Natural killer cell (primary cell): ENCODE data around the gene GNMT. TPM values are rescaled to one million over a fixed set of nuclear protein-coding genes. Genes with fewer than 3 reads are reported as not detected.
"Not testable (repeated sequence)": the region's sequence is repeated elsewhere in the genome, so short reads cannot be mapped to it uniquely, and the experiment has no call there.

ENCODE experiments used
- ATAC-seq, 3 donors: fragments of 150-1000 bp in 2 of 3; fragments of 200-7000 bp in 1 of 3; cut with Tn5 transposase; 1 replicate in 1 of 3; 2 replicates in 2 of 3; pipeline ENCODE4 v1.10.0; 2021; ENCODE audit warnings: mild to moderate bottlenecking in 2 of 3, moderate library complexity in 2 of 3
- DNase-seq, 2 donors: peaks; one replicate each; pipeline versions ENCODE4 v3.0.0 to v3.0.0-alpha.2; 2013 to 2021; ENCODE audit warnings: mixed read lengths in 1 of 2
- H3K27ac ChIP-seq: one replicate; pipeline ENCODE4 v1.5.1; 2013; ENCODE audit warnings: mild to moderate bottlenecking, low read length
- H3K27me3 ChIP-seq: one replicate; pipeline ENCODE4 v1.6.1; 2013; ENCODE audit warnings: low read length; ENCODE audit not compliant: control insufficient read depth, insufficient read depth
- H3K36me3 ChIP-seq: one replicate; pipeline ENCODE4 v1.6.1; 2013; ENCODE audit warnings: low read length; ENCODE audit not compliant: control insufficient read depth, insufficient read depth
- H3K4me1 ChIP-seq: one replicate; pipeline ENCODE4 v1.6.1; 2013; ENCODE audit warnings: low read length; ENCODE audit not compliant: control insufficient read depth, insufficient read depth
- H3K4me3 ChIP-seq: one replicate; pipeline ENCODE4 v1.5.1; 2013; ENCODE audit warnings: low read length
- H3K9me3 ChIP-seq: one replicate; pipeline ENCODE4 v1.6.1; 2013; ENCODE audit warnings: low read length; ENCODE audit not compliant: control insufficient read depth, insufficient read depth
- H3K27ac Mint-ChIP-seq, 2 donors: one replicate each; pipeline ENCODE4 v1.8.0; 2022; ENCODE audit warnings: mild to moderate bottlenecking in 2 of 2, mixed read lengths in 2 of 2, moderate library complexity in 1 of 2
- H3K27me3 Mint-ChIP-seq, 2 donors: one replicate each; pipeline ENCODE4 v1.8.0; 2022; ENCODE audit warnings: low read depth in 2 of 2, mixed read lengths in 2 of 2
- H3K36me3 Mint-ChIP-seq: one replicate; pipeline ENCODE4 v1.8.0; 2022; ENCODE audit warnings: mixed read lengths
- H3K4me1 Mint-ChIP-seq, 2 donors: one replicate each; pipeline ENCODE4 v1.8.0; 2022; ENCODE audit warnings: mixed read lengths in 2 of 2
- H3K4me3 Mint-ChIP-seq: one replicate; pipeline ENCODE4 v1.8.0; 2022; ENCODE audit warnings: mild to moderate bottlenecking, moderate library complexity, mixed read lengths
- H3K9me3 Mint-ChIP-seq, 2 donors: one replicate each; pipeline ENCODE4 v1.8.0; 2022; ENCODE audit warnings: mixed read lengths in 2 of 2
- CTCF ChIP-seq: fragments of 200-600 bp; IDR thresholded peaks from one replicate; pipeline ENCODE4 v1.8.0; 2022; ENCODE audit warnings: antibody characterized with exemption
- WGBS: methylation state at CpG from one replicate; pipeline ENCODE4 v1.1.7; 2013; ENCODE audit warnings: missing lambda C conversion rate; ENCODE audit not compliant: insufficient coverage; 5-methylcytosine and 5-hydroxymethylcytosine counted together
- intact Hi-C: fragments of 100-400 bp; cut with micrococcal nuclease; formaldehyde crosslinking; loops from one replicate; pipeline ENCODE4 v1.14.2; 2022
- total RNA-seq, 4 donors: library from RNA; stranded (reverse); fragments of 120-200 nt in 1 of 4; gene quantifications; one replicate each; pipeline versions ENCODE4 v1.2.3 to v1.2.4, GENCODE V29; 2013 to 2022

The GNMT gene
- total RNA-seq, 3 donors from 2014 or later (not counting 1 experiment from before 2014, with no cell fraction given) = 2.0 to 2.8 (median 2.6) TPM

DNA sequence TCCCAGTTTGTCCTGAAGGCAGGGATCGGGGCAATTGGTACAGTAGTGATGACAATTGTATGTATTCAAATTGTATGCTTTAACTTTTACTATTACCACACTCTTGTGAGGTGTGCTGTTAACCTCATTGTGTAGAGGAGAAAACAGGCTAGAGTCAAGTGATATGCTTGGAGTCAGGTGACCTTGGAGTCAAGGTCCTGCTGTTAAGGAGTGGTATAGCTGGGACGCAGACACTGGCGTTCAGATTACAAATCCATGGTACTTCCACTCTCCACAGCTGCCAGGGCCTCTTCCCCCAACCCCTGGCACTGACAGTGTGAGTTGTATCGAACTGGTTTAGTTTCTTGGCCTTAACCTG lies 20.8 kb upstream of the GNMT start:
- Mint-ChIP-seq H3K27me3 (no peaks in the 10 kb centered on the region), H3K27ac (peak overlapping the region; percentile 29 to 64), H3K9me3 (no peaks in the 10 kb centered on the region), H3K36me3 (peaks cover 7% of the 10 kb centered on the region), H3K4me3 (no peak overlapping the region), H3K4me1 (peaks cover 5 to 11% of the 10 kb centered on the region in 2 donors)
- Histone ChIP-seq H3K9me3 (no peaks in the 10 kb centered on the region), H3K27me3 (no peaks in the 10 kb centered on the region), H3K4me3 (no peak overlapping the region), H3K27ac (no peak overlapping the region), H3K4me1 (peaks cover 5% of the 10 kb centered on the region), H3K36me3 (peaks cover 60% of the 10 kb centered on the region)
- intact Hi-C loops = no loop called here
- DNase-seq (no peak), ATAC-seq (peak in 1 of 3 donors; percentile 14)
- TF ChIP-seq CTCF = no peak
- 100% methylated on average over 2 of the region's 4 CpGs for WGBS

- no peak for DNase-seq
- H3K9me3 ChIP-seq = no peaks in the 10 kb centered on the region
- no peaks in the 10 kb centered on the region for H3K27me3 ChIP-seq
- H3K27ac ChIP-seq = no peak overlapping the region
- no peak overlapping the region for H3K4me3 ChIP-seq
- H3K4me3 Mint-ChIP-seq = no peak overlapping the region
- peaks cover 7% of the 10 kb centered on the region for H3K36me3 Mint-ChIP-seq
- H3K4me1 Mint-ChIP-seq = peaks cover 5 to 11% of the 10 kb centered on the region in 2 donors
- peaks cover 56% of the 10 kb centered on the region for H3K36me3 ChIP-seq
- no peaks in the 10 kb centered on the region for H3K27me3 Mint-ChIP-seq
- peak overlapping the region; percentile 29 to 56 for H3K27ac Mint-ChIP-seq
- no peak for TF ChIP-seq CTCF
- intact Hi-C loops = no loop called here
- peaks cover 1% of the 10 kb centered on the region for H3K4me1 ChIP-seq
- no peak for ATAC-seq
- no peaks in the 10 kb centered on the region for H3K9me3 Mint-ChIP-seq
- WGBS = 98% methylated on average over 2 of the region's 6 CpGs
Observed at GRCh38 chr6:42940493-42941045, 20.0 kb upstream of the GNMT start.

GRCh38 chr6:42941356-42941755 lies 19.2 kb upstream of the GNMT start:
- ATAC-seq, H3K4me3 Mint-ChIP-seq, H3K9me3 ChIP-seq, H3K27me3 ChIP-seq, DNase-seq, H3K36me3 Mint-ChIP-seq, H3K4me1 ChIP-seq, H3K27ac ChIP-seq, H3K4me3 ChIP-seq, intact Hi-C loops, H3K27me3 Mint-ChIP-seq, H3K9me3 Mint-ChIP-seq: not testable (repeated sequence)
- Mint-ChIP-seq H3K4me1 (peaks cover 5 to 11% of the 10 kb centered on the region in 2 donors), H3K27ac (peak overlapping the region in 1 of 2 donors; percentile 56)
- H3K36me3 ChIP-seq = peaks cover 48% of the 10 kb centered on the region
- WGBS = 95% methylated on average over 5 of the region's 5 CpGs

- H3K27ac ChIP-seq = no peak overlapping the region
- H3K36me3 ChIP-seq = peaks cover 38% of the 10 kb centered on the region
- Mint-ChIP-seq H3K4me3 (no peak overlapping the region), H3K27me3 (no peaks in the 10 kb centered on the region), H3K9me3 (no peaks in the 10 kb centered on the region), H3K36me3 (no peaks in the 10 kb centered on the region), H3K4me1 (peaks cover 0 to 5% of the 10 kb centered on the region in 2 donors), H3K27ac (peak overlapping the region in 1 of 2 donors; percentile 49)
- no peaks in the 10 kb centered on the region for H3K9me3 ChIP-seq
- H3K27me3 ChIP-seq = no peaks in the 10 kb centered on the region
- WGBS = 87% methylated on average over 6 of the region's 7 CpGs
- DNase-seq (no peak), ATAC-seq (no peak)
- H3K4me3 ChIP-seq = no peak overlapping the region
- no peaks in the 10 kb centered on the region for H3K4me1 ChIP-seq
- intact Hi-C loops = no loop called here
- no peak for TF ChIP-seq CTCF
Observed at GRCh38 chr6:42942444-42942843, 18.1 kb upstream of the GNMT start.
